Muscle layer of colon (tissue), 2 donors: Measurements from ENCODE around the gene PTPRJ.

Experiments used
- H3K27ac ChIP-seq: one replicate; pipeline ENCODE4 v1.7.0; 2013; ENCODE audit warnings: low read depth, mild to moderate bottlenecking, low read length, moderate library complexity
- H3K27me3 ChIP-seq, 2 donors: one replicate each; pipeline ENCODE4 v1.7.0; 2013; ENCODE audit warnings: low read length in 2 of 2, mild to moderate bottlenecking in 2 of 2; ENCODE audit not compliant: insufficient read depth in 2 of 2, control insufficient read depth in 1 of 2
- H3K36me3 ChIP-seq: one replicate; pipeline ENCODE4 v1.7.0; 2013; ENCODE audit warnings: mild to moderate bottlenecking, low read length; ENCODE audit not compliant: insufficient read depth
- H3K4me1 ChIP-seq: one replicate; pipeline ENCODE4 v1.7.0; 2013; ENCODE audit warnings: mild to moderate bottlenecking, low read length; ENCODE audit not compliant: insufficient read depth
- H3K4me3 ChIP-seq, 2 donors: one replicate each; pipeline ENCODE4 v1.7.0; 2013; ENCODE audit warnings: low read length in 2 of 2, low read depth in 1 of 2, mild to moderate bottlenecking in 1 of 2, moderate library complexity in 1 of 2
- H3K9ac ChIP-seq: one replicate; pipeline ENCODE4 v1.7.0; 2013; ENCODE audit warnings: low read length
- H3K9me3 ChIP-seq: one replicate; pipeline ENCODE4 v1.7.0; 2013; ENCODE audit warnings: mild to moderate bottlenecking, low read length
- donor health status: abdominal sarcoma.
- donor health status: Adenocarcinoma of cecum.

Gene PTPRJ

DNA sequence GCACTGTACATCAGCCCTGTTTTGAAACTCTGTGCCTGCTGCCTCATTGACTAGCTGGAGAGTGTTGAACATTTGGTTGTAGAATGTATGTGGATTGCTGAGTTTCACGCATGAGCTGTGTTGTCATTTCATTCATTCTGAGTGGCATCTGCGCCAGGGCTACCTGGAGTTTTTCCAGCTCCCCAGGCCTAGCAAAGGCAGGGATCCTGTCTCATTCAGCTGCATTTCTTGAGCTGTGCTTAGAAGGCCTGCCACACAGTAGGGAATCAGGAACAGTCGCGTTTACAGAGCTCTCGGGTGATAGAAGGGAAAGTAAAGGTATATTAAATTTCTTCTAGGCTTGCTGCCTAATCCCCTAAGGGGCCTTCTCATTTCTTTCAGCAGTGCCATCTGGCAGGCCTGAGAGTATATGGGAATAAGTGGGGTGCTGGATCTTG, 44.3 kb downstream of the PTPRJ start:
- Histone ChIP-seq H3K9me3 (no peaks in the 10 kb centered on the region), H3K27me3 (no peaks in the 10 kb centered on the region), H3K36me3 (no peaks in the 10 kb centered on the region), H3K4me1 (peaks cover 3% of the 10 kb centered on the region), H3K4me3 (no peak overlapping the region), H3K9ac (no peak overlapping the region), H3K27ac (no peak overlapping the region)

DNA sequence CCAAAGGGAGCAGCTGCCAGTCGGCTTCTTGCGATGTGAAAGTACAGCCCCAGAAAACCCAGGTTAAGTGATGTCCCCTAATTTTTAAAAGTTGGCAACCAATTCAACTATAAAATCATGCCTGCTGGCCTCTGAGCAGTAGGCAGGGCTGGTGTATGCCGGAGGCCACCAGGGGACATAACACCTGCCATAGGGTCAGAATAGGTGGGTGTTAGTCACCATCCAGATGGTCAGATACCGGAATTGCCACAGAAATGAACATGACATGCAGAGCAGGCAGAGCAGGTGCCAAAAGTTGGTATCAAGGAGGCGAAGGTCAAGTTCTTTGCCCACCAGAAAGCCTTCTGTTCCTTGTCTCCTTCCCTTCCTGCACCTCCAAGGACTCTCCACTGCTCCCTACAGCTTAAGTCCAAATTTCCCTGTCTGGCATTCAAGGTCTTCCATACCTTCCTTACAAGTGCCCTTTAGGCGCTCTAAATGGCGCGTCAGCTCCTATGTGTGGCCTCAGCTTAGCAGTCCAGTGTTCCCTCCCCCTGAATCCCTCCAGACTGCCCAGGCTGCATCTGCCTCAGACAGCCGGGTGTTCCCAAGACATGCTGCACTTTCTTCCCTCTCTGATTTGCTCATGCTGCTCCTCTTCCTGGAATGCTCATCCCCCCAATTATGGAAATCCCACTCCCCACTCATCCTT, 45.1 kb downstream of the PTPRJ start:
- no peak overlapping the region for H3K4me3 ChIP-seq
- H3K36me3 ChIP-seq: no peaks in the 10 kb centered on the region
- no peaks in the 10 kb centered on the region for H3K27me3 ChIP-seq
- peaks cover 10% of the 10 kb centered on the region for H3K4me1 ChIP-seq
- no peak overlapping the region for H3K9ac ChIP-seq
- no peaks in the 10 kb centered on the region for H3K9me3 ChIP-seq
- no peak overlapping the region for H3K27ac ChIP-seq

DNA sequence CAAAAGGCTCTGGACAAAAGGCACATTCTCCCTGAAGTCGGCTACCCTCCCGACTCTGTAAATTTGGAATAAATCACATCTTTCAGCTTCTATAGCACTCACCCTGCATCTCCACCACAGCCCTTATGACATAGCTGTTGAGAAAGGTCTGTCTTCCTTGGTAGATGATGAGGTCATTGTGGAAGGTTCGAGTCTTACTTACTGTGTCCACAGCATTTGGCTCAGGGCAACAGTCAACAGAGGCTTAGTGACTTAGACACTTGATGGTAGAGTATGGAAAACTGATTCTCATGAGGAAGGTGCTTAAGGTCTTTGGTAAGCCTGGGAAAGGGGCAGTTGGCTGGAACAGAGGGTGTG, 45.6 kb downstream of the PTPRJ start:
- Histone ChIP-seq H3K4me3 (no peak overlapping the region), H3K4me1 (peaks cover 10% of the 10 kb centered on the region), H3K9ac (no peak overlapping the region), H3K9me3 (no peaks in the 10 kb centered on the region), H3K36me3 (no peaks in the 10 kb centered on the region), H3K27ac (no peak overlapping the region), H3K27me3 (no peaks in the 10 kb centered on the region)

DNA sequence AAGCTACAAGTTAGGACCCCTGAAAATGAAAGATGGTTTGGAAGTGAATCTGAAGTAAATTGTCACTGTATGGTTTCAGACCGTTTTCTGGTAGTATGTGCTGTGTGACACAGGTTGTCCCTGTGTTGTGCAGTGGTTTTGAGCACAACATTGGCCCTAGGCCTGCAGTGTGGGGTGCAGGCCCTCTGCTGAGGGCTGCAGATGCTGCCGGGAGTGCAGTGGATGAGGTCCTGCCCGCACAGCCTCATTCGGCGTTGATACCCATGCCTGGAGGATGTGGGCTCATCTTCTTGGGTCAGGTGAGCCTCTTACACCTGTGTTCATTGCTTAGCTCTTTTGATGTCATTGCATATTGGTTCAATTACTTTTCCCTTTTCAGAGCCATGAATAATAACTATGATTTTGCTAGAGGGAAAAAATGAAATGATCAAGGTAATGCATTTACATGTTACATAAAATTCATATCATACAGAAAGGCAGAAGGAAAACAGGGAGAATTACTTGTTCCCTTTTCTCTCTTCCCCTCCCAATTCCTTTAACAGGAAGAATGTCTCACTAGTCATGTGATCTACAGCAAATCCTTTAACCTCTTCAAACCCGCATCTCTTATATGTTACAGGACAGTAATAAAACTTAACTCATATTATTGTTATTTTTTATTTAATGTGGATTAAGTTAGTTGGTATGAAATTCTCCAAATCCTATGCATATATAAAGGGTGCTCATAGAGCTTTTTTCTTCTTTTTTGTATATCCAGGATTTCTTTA, 48.7 kb downstream of the PTPRJ start:
- H3K36me3 ChIP-seq: no peaks in the 10 kb centered on the region
- H3K27ac ChIP-seq: no peak overlapping the region
- H3K4me1 ChIP-seq: peaks cover 30% of the 10 kb centered on the region
- H3K9me3 ChIP-seq: no peaks in the 10 kb centered on the region
- no peak overlapping the region for H3K9ac ChIP-seq
- no peaks in the 10 kb centered on the region for H3K27me3 ChIP-seq
- H3K4me3 ChIP-seq: no peak overlapping the region

DNA sequence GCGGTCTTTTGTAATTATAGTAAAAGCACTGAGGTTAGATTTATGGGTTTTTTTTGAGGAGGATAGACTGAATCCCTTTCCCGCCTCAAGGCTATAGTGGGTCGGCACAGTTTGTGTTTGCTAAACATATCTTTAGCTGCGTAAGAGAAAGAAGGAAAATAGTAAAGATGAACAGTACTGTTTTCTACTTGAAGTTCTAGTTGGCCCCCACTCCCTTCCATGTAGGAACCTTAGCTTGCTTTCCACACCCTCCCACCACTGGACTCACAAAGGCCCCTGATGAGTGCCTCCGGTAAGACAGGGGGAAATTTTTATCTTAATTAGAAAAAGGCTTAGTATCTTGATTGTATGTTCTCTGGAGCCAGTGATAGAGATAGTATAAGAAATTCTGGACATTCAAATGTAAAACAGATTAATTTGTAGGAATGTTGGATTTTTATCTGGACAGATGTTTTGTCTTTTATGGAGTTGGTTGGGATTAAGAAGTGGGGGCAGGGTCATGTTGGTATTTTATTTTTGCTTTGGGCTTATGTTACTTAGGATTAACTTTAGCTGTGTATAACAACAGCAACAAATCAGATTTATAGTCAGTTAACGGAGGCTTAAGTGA, 49.4 kb downstream of the PTPRJ start:
- H3K9me3 ChIP-seq: no peaks in the 10 kb centered on the region
- no peaks in the 10 kb centered on the region for H3K27me3 ChIP-seq
- no peaks in the 10 kb centered on the region for H3K36me3 ChIP-seq
- no peak overlapping the region for H3K4me3 ChIP-seq
- no peak overlapping the region for H3K27ac ChIP-seq
- peaks cover 36% of the 10 kb centered on the region for H3K4me1 ChIP-seq
- H3K9ac ChIP-seq: no peak overlapping the region

DNA sequence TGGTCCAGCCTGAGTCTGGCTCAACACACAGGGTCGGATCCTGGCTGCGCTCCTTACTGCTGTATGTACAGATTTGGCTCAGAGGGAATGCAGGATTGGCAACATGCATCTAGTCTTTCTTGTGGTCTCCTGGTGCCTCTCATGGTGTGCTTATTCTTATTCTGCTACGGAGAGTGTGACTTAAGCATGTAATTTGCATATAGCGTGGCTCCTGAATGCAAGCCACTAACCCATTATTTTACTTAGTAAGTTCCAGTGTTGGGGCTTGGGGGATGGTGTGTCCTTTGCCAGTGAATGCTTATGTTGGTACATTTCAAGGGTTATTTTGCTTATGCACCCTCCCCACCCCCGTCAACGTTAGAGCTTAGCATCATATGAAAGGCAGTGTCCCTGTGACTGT, 51.2 kb downstream of the PTPRJ start:
- Histone ChIP-seq H3K36me3 (no peaks in the 10 kb centered on the region), H3K27ac (no peak overlapping the region), H3K9me3 (no peaks in the 10 kb centered on the region), H3K4me1 (peaks cover 41% of the 10 kb centered on the region), H3K9ac (no peak overlapping the region), H3K4me3 (no peak overlapping the region), H3K27me3 (no peaks in the 10 kb centered on the region)

DNA sequence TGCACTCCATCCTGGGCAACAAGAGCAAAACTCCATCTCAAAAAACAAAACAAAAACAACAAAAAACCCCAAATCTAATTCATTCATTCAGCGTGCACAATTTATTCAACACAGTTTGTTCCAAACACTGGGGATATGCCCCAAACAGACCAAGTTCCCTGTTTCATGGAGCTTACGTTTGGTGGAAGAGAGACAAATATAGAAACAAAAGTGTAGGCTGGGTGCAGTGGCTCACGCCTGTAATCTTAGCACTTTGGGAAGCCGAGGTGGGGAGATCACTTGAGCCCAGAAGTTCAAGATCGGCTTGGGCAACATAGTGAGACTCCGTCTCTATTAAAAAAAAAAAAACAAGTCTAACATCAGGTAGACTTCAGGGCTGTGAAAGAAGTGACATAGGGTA, 52.4 kb downstream of the PTPRJ start:
- no peaks in the 10 kb centered on the region for H3K27me3 ChIP-seq
- H3K9me3 ChIP-seq: no peaks in the 10 kb centered on the region
- peaks cover 41% of the 10 kb centered on the region for H3K4me1 ChIP-seq
- no peaks in the 10 kb centered on the region for H3K36me3 ChIP-seq
- H3K27ac ChIP-seq: no peak overlapping the region
- H3K9ac ChIP-seq: no peak overlapping the region
- H3K4me3 ChIP-seq: no peak overlapping the region

DNA sequence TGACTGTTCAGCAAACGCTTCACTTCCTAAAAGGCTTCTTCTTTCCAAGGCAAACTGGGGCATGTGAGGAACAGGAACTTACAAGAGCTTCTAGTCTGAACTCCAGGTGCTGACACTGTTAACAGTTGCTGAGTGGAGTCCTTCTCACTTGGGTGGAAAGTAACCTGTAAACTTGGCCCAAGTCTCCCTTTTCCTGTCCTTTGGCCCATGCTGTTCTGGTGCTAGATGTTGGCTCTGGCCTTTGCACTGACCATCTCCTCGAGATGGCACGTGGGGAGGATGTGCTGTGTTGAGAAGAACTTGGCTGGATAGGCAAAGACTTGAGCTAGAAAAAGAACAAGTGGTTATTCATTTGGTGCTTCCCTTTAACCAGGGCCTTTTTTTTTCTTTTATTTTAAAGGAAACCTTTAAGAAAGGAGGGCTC, 53.6 kb downstream of the PTPRJ start:
- H3K4me3 ChIP-seq: no peak overlapping the region
- no peaks in the 10 kb centered on the region for H3K36me3 ChIP-seq
- H3K27ac ChIP-seq: no peak overlapping the region
- H3K9me3 ChIP-seq: no peaks in the 10 kb centered on the region
- peaks cover 41% of the 10 kb centered on the region for H3K4me1 ChIP-seq
- H3K27me3 ChIP-seq: no peaks in the 10 kb centered on the region
- H3K9ac ChIP-seq: no peak overlapping the region

DNA sequence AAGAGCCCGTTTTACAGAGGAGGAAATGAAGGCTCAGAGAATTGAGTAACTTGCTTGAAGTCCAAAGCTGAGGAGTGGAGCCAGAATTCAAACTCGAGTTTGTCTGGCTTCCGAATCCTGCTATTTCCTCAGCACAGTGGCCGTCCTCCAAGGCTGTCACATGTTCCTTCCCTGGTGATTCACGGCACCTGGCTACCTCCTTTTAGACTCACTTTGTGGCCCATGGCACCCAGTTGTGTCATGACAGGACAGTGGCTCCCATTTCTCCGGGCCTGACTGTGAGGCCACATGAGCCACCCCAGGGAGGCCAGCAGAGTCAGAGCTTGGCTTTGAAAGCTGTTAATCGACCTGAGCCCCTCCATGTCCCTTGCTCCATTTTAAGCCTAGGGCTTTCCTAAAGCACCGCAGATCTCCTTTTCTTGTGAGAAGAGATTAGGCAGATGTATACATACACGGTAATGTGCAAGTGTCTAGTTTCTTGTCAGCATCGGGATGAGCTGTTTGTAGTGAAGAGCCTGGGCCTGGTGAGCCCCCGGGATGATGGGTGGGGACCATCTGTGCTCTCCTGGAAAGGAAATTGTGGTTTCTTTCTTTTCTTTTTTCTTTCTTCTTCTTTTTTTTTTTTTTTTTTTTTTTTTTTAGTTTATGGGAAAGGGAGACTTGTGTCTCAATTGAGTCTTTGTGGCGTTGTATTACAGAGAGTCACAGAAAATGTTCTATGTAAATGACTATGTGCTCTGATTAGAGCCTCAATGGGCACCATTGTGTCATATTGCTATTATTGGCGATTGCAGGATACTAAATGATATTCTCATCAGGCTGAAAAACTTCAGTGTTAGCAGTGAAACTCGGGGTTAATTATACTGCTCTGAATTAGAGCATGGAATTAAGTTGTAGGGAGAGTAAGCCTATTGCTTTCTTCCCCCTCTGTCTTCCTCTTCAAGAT, 54.8 kb downstream of the PTPRJ start:
- Histone ChIP-seq H3K27ac (peak overlapping the region; percentile 21), H3K36me3 (no peaks in the 10 kb centered on the region), H3K27me3 (no peaks in the 10 kb centered on the region), H3K9ac (no peak overlapping the region), H3K4me3 (no peak overlapping the region), H3K9me3 (no peaks in the 10 kb centered on the region), H3K4me1 (peaks cover 33% of the 10 kb centered on the region)

DNA sequence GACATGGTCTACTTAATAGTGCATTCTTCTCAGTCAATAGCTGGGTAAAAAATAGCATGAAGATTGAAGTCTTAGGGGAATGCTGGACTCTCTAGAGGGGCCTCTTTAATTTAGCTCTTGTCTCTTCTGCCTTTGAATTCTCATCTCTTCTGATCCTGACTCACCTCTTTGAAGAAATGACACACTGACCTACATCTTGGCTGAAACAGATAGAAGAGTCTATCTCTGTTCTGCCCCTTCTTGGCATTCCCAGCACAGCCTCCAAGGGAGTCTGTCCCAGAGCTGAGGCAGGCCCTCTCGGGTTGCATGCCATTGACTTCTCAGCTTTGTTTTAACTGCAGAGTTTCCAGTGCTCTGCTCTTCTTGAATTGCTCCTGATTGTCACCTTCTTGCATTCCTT, 55.7 kb downstream of the PTPRJ start:
- no peaks in the 10 kb centered on the region for H3K27me3 ChIP-seq
- H3K9me3 ChIP-seq: no peaks in the 10 kb centered on the region
- H3K36me3 ChIP-seq: no peaks in the 10 kb centered on the region
- H3K27ac ChIP-seq: no peak overlapping the region
- no peak overlapping the region for H3K4me3 ChIP-seq
- no peak overlapping the region for H3K9ac ChIP-seq
- peaks cover 30% of the 10 kb centered on the region for H3K4me1 ChIP-seq

DNA sequence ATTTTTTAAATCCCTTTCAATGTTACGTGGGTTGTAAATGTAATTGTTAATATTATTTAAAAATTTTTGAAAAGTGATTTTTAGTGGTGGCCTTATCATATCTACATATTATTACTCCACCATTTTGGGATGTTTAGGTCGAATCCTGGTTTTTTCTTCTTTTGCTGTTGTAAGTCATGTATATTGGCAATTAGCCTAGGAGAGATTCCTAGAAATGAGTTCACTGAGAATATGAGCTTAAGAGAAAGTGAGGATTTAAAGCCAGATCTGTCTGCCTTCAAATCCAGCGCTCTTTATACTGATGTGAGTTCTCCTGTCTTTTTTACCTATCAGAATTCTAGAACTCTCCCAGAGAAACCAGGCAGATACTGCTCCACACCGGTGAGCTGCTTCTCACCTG, 56.1 kb downstream of the PTPRJ start:
- no peaks in the 10 kb centered on the region for H3K9me3 ChIP-seq

More for the DNA sequence above, 56.1 kb downstream of the PTPRJ start:
- peaks cover 26% of the 10 kb centered on the region for H3K4me1 ChIP-seq
- H3K4me3 ChIP-seq: no peak overlapping the region
- no peak overlapping the region for H3K9ac ChIP-seq
- H3K27me3 ChIP-seq: no peaks in the 10 kb centered on the region
- no peak overlapping the region for H3K27ac ChIP-seq
- H3K36me3 ChIP-seq: no peaks in the 10 kb centered on the region
